Suprapubic skin (tissue), 4 donors: ENCODE data around the gene ZBTB20. TPM values are rescaled to one million over a fixed set of nuclear protein-coding genes. Genes with fewer than 3 reads are reported as not detected.

Experiments
- DNase-seq, 2 donors: peaks; one replicate each; pipeline ENCODE4 v3.0.0-alpha.2; 2019; ENCODE audit warnings: low spot score in 2 of 2
- H3K27ac ChIP-seq: fragments of 200-600 bp; sonication (generic); one replicate; pipeline ENCODE4 v1.5.1; 2019
- H3K27me3 ChIP-seq: fragments of 200-600 bp; sonication (generic); one replicate; pipeline ENCODE4 v1.5.1; 2019
- H3K36me3 ChIP-seq: fragments of 200-600 bp; sonication (generic); one replicate; pipeline ENCODE4 v1.5.1; 2019
- H3K4me1 ChIP-seq: fragments of 200-600 bp; sonication (generic); one replicate; pipeline ENCODE4 v1.5.1; 2019
- H3K4me3 ChIP-seq: fragments of 200-600 bp; sonication (generic); one replicate; pipeline ENCODE4 v1.5.1; 2019; ENCODE audit warnings: mild to moderate bottlenecking
- H3K9me3 ChIP-seq: fragments of 200-600 bp; sonication (generic); one replicate; pipeline ENCODE4 v1.5.1; 2019
- CTCF ChIP-seq, 2 donors: fragments of 200-600 bp in 1 of 2; fragments of 450-650 bp in 1 of 2; sonication (generic) in 1 of 2; IDR thresholded peaks; one replicate each; pipeline ENCODE4 v1.5.1; 2016 to 2019; ENCODE audit warnings: antibody characterized with exemption in 2 of 2, mild to moderate bottlenecking in 1 of 2, moderate library complexity in 1 of 2
- EP300 ChIP-seq: sonication (generic); formaldehyde crosslinking; IDR thresholded peaks from one replicate; pipeline ENCODE4 v1.6.1; 2017; ENCODE audit warnings: antibody characterized with exemption
- POLR2A ChIP-seq, 2 donors: fragments of 450-650 bp; IDR thresholded peaks; one replicate each; pipeline ENCODE4 v1.6.1; 2017; ENCODE audit warnings: antibody characterized with exemption in 2 of 2, mild to moderate bottlenecking in 2 of 2, moderate library complexity in 2 of 2
- POLR2AphosphoS5 ChIP-seq, 3 donors: sonication (generic); formaldehyde crosslinking; IDR thresholded peaks; one replicate each; pipeline ENCODE4 v1.6.1; 2017; ENCODE audit warnings: antibody characterized with exemption in 3 of 3
- WGBS: methylation state at CpG from one replicate; pipeline ENCODE4 v1.1.5; 2018; 5-methylcytosine and 5-hydroxymethylcytosine counted together
- total RNA-seq, 4 donors: library from RNA; depleted of rRNA; stranded (reverse); fragments of >200 nt; gene quantifications; one replicate each; pipeline ENCODE4 v1.1.0, GENCODE V29; 2016

The ZBTB20 gene
- total RNA-seq, 4 donors from 2014 or later = 23.6 to 77.2 (median 39.4) TPM

DNA sequence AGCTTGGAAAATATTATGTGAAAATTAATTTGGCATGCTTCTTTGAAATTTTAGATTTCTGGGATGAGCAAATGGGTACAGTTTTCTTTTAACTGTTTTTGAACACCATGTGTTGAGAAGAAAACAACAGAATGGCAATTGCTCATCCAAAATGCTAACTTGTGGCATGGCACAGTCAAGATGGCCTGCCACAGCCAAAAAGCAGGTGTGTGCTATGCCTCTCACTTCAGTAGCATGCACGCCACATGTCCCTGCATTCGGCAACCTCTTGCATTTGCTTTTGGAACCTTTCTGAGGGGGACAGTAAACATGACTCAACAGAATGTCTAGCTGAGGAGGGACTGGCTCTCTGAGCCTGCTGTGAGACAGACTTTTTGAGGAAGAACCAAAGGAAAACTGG is 714.8 kb downstream of the ZBTB20 start:
- WGBS = 79% methylated on average over 2 of the region's 2 CpGs
- Histone ChIP-seq H3K9me3 (no peaks in the 10 kb centered on the region), H3K27ac (no peak overlapping the region), H3K27me3 (no peaks in the 10 kb centered on the region), H3K4me1 (peaks cover 8% of the 10 kb centered on the region), H3K36me3 (no peaks in the 10 kb centered on the region), H3K4me3 (no peak overlapping the region)
- TF ChIP-seq EP300 = no peak
- TF ChIP-seq POLR2AphosphoS5 (IDR thresholded peaks at IDR 0.05) = no peak
- no peak for TF ChIP-seq POLR2A (IDR thresholded peaks at IDR 0.05)
- TF ChIP-seq CTCF (IDR thresholded peaks at IDR 0.05) = no peak
- DNase-seq = no peak

DNA sequence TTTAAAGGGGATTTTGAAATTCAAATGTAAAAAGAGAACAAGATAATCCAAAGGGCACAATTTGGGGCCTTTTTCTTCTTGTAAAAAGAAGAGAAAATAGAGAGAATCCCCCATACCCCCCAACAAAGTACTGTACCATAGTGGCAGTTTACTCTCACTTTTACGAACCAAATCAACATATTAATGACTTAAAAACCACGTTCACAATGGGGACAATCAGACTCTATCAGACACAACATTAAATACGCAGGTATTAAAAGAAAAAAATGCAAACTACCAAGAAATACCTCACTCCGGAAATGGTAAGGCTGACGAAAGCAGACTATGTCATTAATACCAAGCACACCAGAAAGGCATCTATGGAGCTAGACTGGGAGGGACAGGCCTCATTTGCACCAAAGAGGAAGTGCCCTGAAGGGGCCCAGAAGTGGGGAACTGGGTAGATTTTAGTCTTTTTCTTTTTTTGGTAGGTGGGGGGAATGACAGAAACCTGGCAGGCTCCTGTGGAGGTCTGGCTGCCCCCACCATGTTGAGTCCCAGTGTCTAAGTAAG is 719.0 kb downstream of the ZBTB20 start:
- H3K27ac ChIP-seq = no peak overlapping the region
- no peaks in the 10 kb centered on the region for H3K9me3 ChIP-seq
- no peak overlapping the region for H3K4me3 ChIP-seq
- no peak for DNase-seq
- 93% methylated on average over 5 of the region's 5 CpGs for WGBS
- TF ChIP-seq EP300 (no peak), POLR2A (IDR thresholded peaks at IDR 0.05) (no peak), CTCF (IDR thresholded peaks at IDR 0.05) (no peak), POLR2AphosphoS5 (IDR thresholded peaks at IDR 0.05) (no peak)
- H3K4me1 ChIP-seq = peaks cover 8% of the 10 kb centered on the region
- H3K36me3 ChIP-seq = no peaks in the 10 kb centered on the region
- no peaks in the 10 kb centered on the region for H3K27me3 ChIP-seq

- no peak overlapping the region for H3K27ac ChIP-seq
- DNase-seq = no peak
- H3K9me3 ChIP-seq = no peaks in the 10 kb centered on the region
- peaks cover 8% of the 10 kb centered on the region for H3K4me1 ChIP-seq
- no peaks in the 10 kb centered on the region for H3K27me3 ChIP-seq
- H3K4me3 ChIP-seq = no peak overlapping the region
- 77% methylated on average over 8 of the region's 8 CpGs for WGBS
- H3K36me3 ChIP-seq = no peaks in the 10 kb centered on the region
- no peak for TF ChIP-seq EP300
- TF ChIP-seq POLR2A (IDR thresholded peaks at IDR 0.05) = no peak
- TF ChIP-seq CTCF (IDR thresholded peaks at IDR 0.05) = no peak
- TF ChIP-seq POLR2AphosphoS5 (IDR thresholded peaks at IDR 0.05) = no peak
Observed at GRCh38 chr3:114427285-114428043, 719.6 kb downstream of the ZBTB20 start.

- Histone ChIP-seq H3K36me3 (no peaks in the 10 kb centered on the region), H3K27ac (no peak overlapping the region), H3K4me3 (no peak overlapping the region), H3K9me3 (no peaks in the 10 kb centered on the region), H3K27me3 (no peaks in the 10 kb centered on the region), H3K4me1 (peaks cover 7% of the 10 kb centered on the region)
- no peak for DNase-seq
- TF ChIP-seq CTCF (IDR thresholded peaks at IDR 0.05) (no peak), POLR2AphosphoS5 (IDR thresholded peaks at IDR 0.05) (no peak), POLR2A (IDR thresholded peaks at IDR 0.05) (no peak), EP300 (no peak)
- 82% methylated on average over 8 of the region's 8 CpGs for WGBS
Observed at GRCh38 chr3:114424337-114424736, 722.8 kb downstream of the ZBTB20 start.

GRCh38 chr3:114421204-114421603 is 725.9 kb downstream of the ZBTB20 start:
- Histone ChIP-seq H3K27ac (no peak overlapping the region), H3K4me3 (no peak overlapping the region), H3K9me3 (no peaks in the 10 kb centered on the region), H3K36me3 (no peaks in the 10 kb centered on the region), H3K27me3 (no peaks in the 10 kb centered on the region), H3K4me1 (peaks cover 30% of the 10 kb centered on the region)
- TF ChIP-seq CTCF (IDR thresholded peaks at IDR 0.05) (no peak), POLR2AphosphoS5 (IDR thresholded peaks at IDR 0.05) (no peak), EP300 (no peak), POLR2A (IDR thresholded peaks at IDR 0.05) (no peak)
- 72% methylated on average over 7 of the region's 7 CpGs for WGBS
- DNase-seq = no peak
